Astrocyte (in vitro differentiated cells and primary cell): ENCODE measurements around the gene FHAD1. TPM values are rescaled to one million over a fixed set of nuclear protein-coding genes. Genes with fewer than 3 reads are reported as not detected.

ENCODE experiments used
- DNase-seq: peaks from one replicate; pipeline ENCODE4 v3.0.0-alpha.2; 2010; ENCODE audit warnings: low read depth
- FAIRE-seq: peaks from 2 replicates; lab custom pipeline; 2011; peaks lifted over from hg19 to GRCh38; lab: Jason Lieb, UNC
- H2AFZ ChIP-seq: 2 replicates; pipeline ENCODE4 v1.6.0; 2012; ENCODE audit warnings: low read depth, low read length, inconsistent platforms
- H3K27ac ChIP-seq: 2 replicates; pipeline ENCODE4 v1.5.1; 2011; ENCODE audit warnings: low read depth, low read length, inconsistent platforms
- H3K27me3 ChIP-seq: 2 replicates; pipeline ENCODE4 v1.6.0; 2011; ENCODE audit warnings: low read length, inconsistent platforms; ENCODE audit not compliant: insufficient read depth
- H3K36me3 ChIP-seq: 2 replicates; pipeline ENCODE4 v1.5.1; 2011; ENCODE audit warnings: low read length, inconsistent platforms; ENCODE audit not compliant: insufficient read depth
- H3K4me1 ChIP-seq: 2 replicates; pipeline ENCODE4 v1.5.1; 2011; ENCODE audit warnings: low read length, inconsistent platforms; ENCODE audit not compliant: insufficient read depth
- H3K4me2 ChIP-seq: 2 replicates; pipeline ENCODE4 v1.6.0; 2012; ENCODE audit warnings: low read length, inconsistent platforms
- H3K4me3 ChIP-seq: 2 replicates; pipeline ENCODE4 v1.5.1; 2011; ENCODE audit warnings: low read depth, mild to moderate bottlenecking, low read length, inconsistent platforms; ENCODE audit not compliant: insufficient read depth
- H3K79me2 ChIP-seq: 2 replicates; pipeline ENCODE4 v1.6.0; 2012; ENCODE audit warnings: mild to moderate bottlenecking, low read length, inconsistent platforms; ENCODE audit not compliant: insufficient read depth
- H3K9ac ChIP-seq: 2 replicates; pipeline ENCODE4 v1.6.0; 2012; ENCODE audit warnings: mild to moderate bottlenecking, low read length, inconsistent platforms
- H3K9me3 ChIP-seq: 2 replicates; pipeline ENCODE4 v1.5.1; 2012; ENCODE audit warnings: low read depth, mild to moderate bottlenecking, low read length, inconsistent platforms; ENCODE audit not compliant: insufficient read depth
- H4K20me1 ChIP-seq: 2 replicates; pipeline ENCODE4 v1.6.0; 2012; ENCODE audit warnings: low read length, inconsistent platforms; ENCODE audit not compliant: insufficient read depth
- H3K27ac Mint-ChIP-seq: one replicate; pipeline ENCODE4 v1.8.0; 2021; ENCODE audit warnings: mild to moderate bottlenecking, mixed read lengths; ENCODE audit not compliant: unreplicated experiment
- H3K27me3 Mint-ChIP-seq: one replicate; pipeline ENCODE4 v1.8.0; 2021; ENCODE audit warnings: low read depth, mixed read lengths; ENCODE audit not compliant: unreplicated experiment
- H3K36me3 Mint-ChIP-seq: one replicate; pipeline ENCODE4 v1.8.0; 2021; ENCODE audit warnings: low read depth, mixed read lengths; ENCODE audit not compliant: unreplicated experiment
- H3K4me1 Mint-ChIP-seq: one replicate; pipeline ENCODE4 v1.8.0; 2021; ENCODE audit warnings: low read depth, mixed read lengths; ENCODE audit not compliant: unreplicated experiment
- H3K4me3 Mint-ChIP-seq: one replicate; pipeline ENCODE4 v1.8.0; 2021; ENCODE audit warnings: mild to moderate bottlenecking, moderate library complexity, mixed read lengths; ENCODE audit not compliant: unreplicated experiment
- H3K9me3 Mint-ChIP-seq: one replicate; pipeline ENCODE4 v1.8.0; 2021; ENCODE audit warnings: mild to moderate bottlenecking, mixed read lengths; ENCODE audit not compliant: unreplicated experiment
- EZH2 ChIP-seq: IDR thresholded peaks from 2 replicates; pipeline ENCODE4 v1.6.1; 2012; ENCODE audit warnings: mild to moderate bottlenecking, low read length, inconsistent platforms; ENCODE audit not compliant: insufficient read depth
- total RNA-seq: library from RNA; stranded (reverse); gene quantifications from 2 replicates; pipeline ENCODE4 v1.2.1, GENCODE V29; 2021
- TF ChIP-seq, protein P1 (sequence below): IDR thresholded peaks from 2 replicates; pipeline ENCODE4 v1.5.1; 2011; ENCODE audit warnings: low read depth, mild to moderate bottlenecking, inconsistent platforms, low read length, moderate library complexity; ENCODE audit not compliant: insufficient read depth

FHAD1 gene
- total RNA-seq, 1 donor from 2014 or later, result 0.25 TPM

DNA sequence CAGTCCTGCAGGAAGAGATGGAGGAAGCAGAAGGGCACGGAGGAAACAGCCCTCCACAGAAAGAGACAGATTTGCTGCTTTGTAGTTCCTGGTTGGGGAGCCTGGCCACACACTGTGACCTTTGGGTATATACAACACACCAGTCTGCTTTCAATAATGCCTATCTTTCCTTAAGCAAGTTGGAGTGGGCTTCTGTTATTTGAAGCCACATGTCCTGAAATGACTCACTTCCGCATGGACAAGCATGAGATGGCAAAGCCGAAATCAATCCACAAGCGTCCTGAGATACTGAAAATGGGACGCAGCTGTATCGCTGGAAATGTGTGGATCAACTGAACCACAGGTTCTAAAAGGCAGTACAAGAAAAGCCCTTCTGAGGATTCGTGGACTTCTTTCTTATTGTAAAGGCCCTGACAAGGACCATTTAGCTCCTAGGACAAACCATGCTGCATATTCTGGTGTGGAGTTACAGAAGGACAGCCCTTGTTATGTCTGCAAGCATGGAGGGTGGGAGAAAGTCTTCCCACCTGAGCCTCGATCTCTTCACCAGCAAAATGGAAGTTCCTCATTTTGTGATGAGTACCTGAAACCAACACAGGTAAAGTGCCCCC, 22.7 kb upstream of the FHAD1 start:
- Mint-ChIP-seq H3K27ac (peak overlapping the region; percentile 41), H3K9me3 (no peaks in the 10 kb centered on the region), H3K36me3 (peaks cover 18% of the 10 kb centered on the region), H3K4me1 (peaks cover 1% of the 10 kb centered on the region), H3K4me3 (no peak overlapping the region), H3K27me3 (peaks cover 7% of the 10 kb centered on the region)
- TF ChIP-seq EZH2, result no peak
- TF ChIP-seq, protein P1, sequence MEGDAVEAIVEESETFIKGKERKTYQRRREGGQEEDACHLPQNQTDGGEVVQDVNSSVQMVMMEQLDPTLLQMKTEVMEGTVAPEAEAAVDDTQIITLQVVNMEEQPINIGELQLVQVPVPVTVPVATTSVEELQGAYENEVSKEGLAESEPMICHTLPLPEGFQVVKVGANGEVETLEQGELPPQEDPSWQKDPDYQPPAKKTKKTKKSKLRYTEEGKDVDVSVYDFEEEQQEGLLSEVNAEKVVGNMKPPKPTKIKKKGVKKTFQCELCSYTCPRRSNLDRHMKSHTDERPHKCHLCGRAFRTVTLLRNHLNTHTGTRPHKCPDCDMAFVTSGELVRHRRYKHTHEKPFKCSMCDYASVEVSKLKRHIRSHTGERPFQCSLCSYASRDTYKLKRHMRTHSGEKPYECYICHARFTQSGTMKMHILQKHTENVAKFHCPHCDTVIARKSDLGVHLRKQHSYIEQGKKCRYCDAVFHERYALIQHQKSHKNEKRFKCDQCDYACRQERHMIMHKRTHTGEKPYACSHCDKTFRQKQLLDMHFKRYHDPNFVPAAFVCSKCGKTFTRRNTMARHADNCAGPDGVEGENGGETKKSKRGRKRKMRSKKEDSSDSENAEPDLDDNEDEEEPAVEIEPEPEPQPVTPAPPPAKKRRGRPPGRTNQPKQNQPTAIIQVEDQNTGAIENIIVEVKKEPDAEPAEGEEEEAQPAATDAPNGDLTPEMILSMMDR, result no peak
- no peak overlapping the region for H3K27ac ChIP-seq
- H3K27me3 ChIP-seq, result peaks cover 2% of the 10 kb centered on the region
- H3K4me2 ChIP-seq, result no peak overlapping the region
- FAIRE-seq, result no peak
- no peaks in the 10 kb centered on the region for H4K20me1 ChIP-seq
- no peak overlapping the region for H3K4me3 ChIP-seq
- no peaks in the 10 kb centered on the region for H3K36me3 ChIP-seq
- no peak for DNase-seq
- H3K4me1 ChIP-seq, result no peaks in the 10 kb centered on the region
- H3K9ac ChIP-seq, result no peak overlapping the region
- no peak overlapping the region for H2AFZ ChIP-seq
- no peaks in the 10 kb centered on the region for H3K79me2 ChIP-seq
- no peaks in the 10 kb centered on the region for H3K9me3 ChIP-seq

DNA sequence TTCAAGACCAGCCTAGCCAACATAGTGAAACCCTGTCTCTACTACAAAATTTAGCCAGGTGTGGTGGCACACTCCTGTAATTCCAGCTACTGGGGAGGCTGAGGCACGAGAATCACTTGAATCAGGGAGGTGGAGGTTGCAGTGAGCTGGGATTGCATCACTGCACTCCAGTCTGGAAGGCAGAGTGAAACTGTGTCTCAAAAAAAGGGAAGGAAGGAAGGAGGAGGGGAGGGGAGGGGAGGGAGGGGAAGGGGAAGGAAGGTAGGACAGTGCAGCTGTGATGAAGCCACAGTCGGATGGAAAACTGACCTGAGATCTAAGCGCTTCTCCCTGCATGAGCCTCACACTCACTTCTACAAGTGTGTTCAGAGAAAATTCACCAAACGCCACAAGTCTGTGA, 22.0 kb upstream of the FHAD1 start:
- DNase-seq (no peak), FAIRE-seq (no peak)
- Histone ChIP-seq H3K4me2 (no peak overlapping the region), H3K79me2 (no peaks in the 10 kb centered on the region), H3K27ac (no peak overlapping the region), H2AFZ (no peak overlapping the region), H3K36me3 (no peaks in the 10 kb centered on the region), H4K20me1 (no peaks in the 10 kb centered on the region), H3K9me3 (no peaks in the 10 kb centered on the region), H3K27me3 (peaks cover 2% of the 10 kb centered on the region), H3K4me3 (no peak overlapping the region), H3K9ac (no peak overlapping the region), H3K4me1 (no peaks in the 10 kb centered on the region)
- Mint-ChIP-seq H3K36me3 (peaks cover 14% of the 10 kb centered on the region), H3K4me1 (peaks cover 1% of the 10 kb centered on the region), H3K27me3 (peaks cover 7% of the 10 kb centered on the region), H3K27ac (no peak overlapping the region), H3K9me3 (no peaks in the 10 kb centered on the region), H3K4me3 (no peak overlapping the region)
- no peak for TF ChIP-seq EZH2

DNA sequence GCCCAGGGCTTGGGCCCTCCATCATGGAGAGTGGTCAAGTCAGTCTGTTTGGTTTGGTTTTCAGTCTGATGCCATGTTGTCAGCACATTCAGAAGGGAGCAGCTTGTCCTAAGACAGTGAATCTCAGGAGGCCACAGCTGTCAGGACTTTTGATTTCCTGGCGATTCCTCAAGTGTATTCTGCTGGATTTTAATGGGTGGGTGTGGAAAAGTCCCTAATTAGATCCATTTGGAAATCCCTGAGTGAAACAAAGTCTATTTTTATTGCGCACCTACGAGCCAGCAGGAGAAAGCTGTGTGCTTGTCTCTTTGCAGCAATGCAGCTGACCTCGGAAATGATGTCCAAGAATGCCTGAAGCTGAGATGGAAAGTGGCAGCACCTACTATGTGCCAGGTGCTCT, 21.6 kb upstream of the FHAD1 start:
- FAIRE-seq, result no peak
- Histone ChIP-seq H3K9me3 (no peaks in the 10 kb centered on the region), H3K27ac (no peak overlapping the region), H3K79me2 (no peaks in the 10 kb centered on the region), H3K9ac (no peak overlapping the region), H4K20me1 (no peaks in the 10 kb centered on the region), H3K4me2 (no peak overlapping the region), H3K4me3 (no peak overlapping the region), H3K27me3 (peaks cover 2% of the 10 kb centered on the region), H3K4me1 (no peaks in the 10 kb centered on the region), H3K36me3 (no peaks in the 10 kb centered on the region), H2AFZ (no peak overlapping the region)
- no peak for DNase-seq
- no peaks in the 10 kb centered on the region for H3K9me3 Mint-ChIP-seq
- peaks cover 1% of the 10 kb centered on the region for H3K4me1 Mint-ChIP-seq
- H3K4me3 Mint-ChIP-seq, result no peak overlapping the region
- TF ChIP-seq, protein P1, result no peak
- TF ChIP-seq EZH2, result no peak
- H3K27me3 Mint-ChIP-seq, result peaks cover 7% of the 10 kb centered on the region
- H3K27ac Mint-ChIP-seq, result no peak overlapping the region
- peaks cover 12% of the 10 kb centered on the region for H3K36me3 Mint-ChIP-seq
